Measurements from ENCODE around the gene CREG2.

Gene CREG2

GRCh38 chr2:101387151-101387834 is at the start of gene CREG2:
TSS of gene CREG2 (minus strand) at chr2:101387503. CDS start at chr2:101387457, 46 bp downstream.
- peak; percentile 74 for DNase-seq (ENCODE audit: low spot score)

GRCh38 chr2:101435001-101435862 is 47.9 kb upstream of the CREG2 start:
- no peak for DNase-seq (ENCODE audit: low spot score)

GRCh38 chr2:101433465-101433864 is 46.2 kb upstream of the CREG2 start:
- DNase-seq (ENCODE audit: low spot score), result no peak

GRCh38 chr2:101432411-101433181 is 45.3 kb upstream of the CREG2 start:
- no peak for DNase-seq (ENCODE audit: low spot score)

- DNase-seq (ENCODE audit: low spot score), result no peak
Measured at GRCh38 chr2:101431486-101431885, 44.2 kb upstream of the CREG2 start.

- DNase-seq (ENCODE audit: low spot score), result no peak
Measured at GRCh38 chr2:101430156-101430555, 42.9 kb upstream of the CREG2 start.

GRCh38 chr2:101429453-101429852 is 42.1 kb upstream of the CREG2 start:
- no peak for DNase-seq (ENCODE audit: low spot score)

- DNase-seq (ENCODE audit: low spot score), result no peak
Measured at GRCh38 chr2:101428422-101429176, 41.3 kb upstream of the CREG2 start.

- no peak for DNase-seq (ENCODE audit: low spot score)
Measured at GRCh38 chr2:101427743-101428142, 40.4 kb upstream of the CREG2 start.

GRCh38 chr2:101427240-101427639 is 39.9 kb upstream of the CREG2 start:
- DNase-seq (ENCODE audit: low spot score), result no peak

- no peak for DNase-seq (ENCODE audit: low spot score)
Measured at GRCh38 chr2:101426822-101427221, 39.5 kb upstream of the CREG2 start.

GRCh38 chr2:101420623-101421022 is 33.3 kb upstream of the CREG2 start:
- no peak for DNase-seq (ENCODE audit: low spot score)

- peak; percentile 42 for DNase-seq (ENCODE audit: low spot score)
Measured at GRCh38 chr2:101419096-101419663, 31.9 kb upstream of the CREG2 start.

- no peak for DNase-seq (ENCODE audit: low spot score)
Measured at GRCh38 chr2:101418460-101419095, 31.3 kb upstream of the CREG2 start.

GRCh38 chr2:101416609-101417008 is 29.3 kb upstream of the CREG2 start:
- no peak for DNase-seq (ENCODE audit: low spot score)

- no peak for DNase-seq (ENCODE audit: low spot score)
Measured at GRCh38 chr2:101415884-101416283, 28.6 kb upstream of the CREG2 start.

- no peak for DNase-seq (ENCODE audit: low spot score)
Measured at GRCh38 chr2:101415220-101415619, 27.9 kb upstream of the CREG2 start.

- DNase-seq (ENCODE audit: low spot score), result no peak
Measured at GRCh38 chr2:101412092-101412694, 24.9 kb upstream of the CREG2 start.

- DNase-seq (ENCODE audit: low spot score), result no peak
Measured at GRCh38 chr2:101410746-101411145, 23.4 kb upstream of the CREG2 start.

- no peak for DNase-seq (ENCODE audit: low spot score)
Measured at GRCh38 chr2:101410114-101410513, 22.8 kb upstream of the CREG2 start.

GRCh38 chr2:101409699-101410098 is 22.4 kb upstream of the CREG2 start:
- DNase-seq (ENCODE audit: low spot score), result no peak

Data from globus pallidus (tissue), 1 donor.